Stimulated activated CD8-positive, alpha-beta memory T cell treated with anti-CD3 and anti-CD28 coated beads, Interleukin-2, amount 100 ng/mL, for 1 hour (primary cell): Measurements from ENCODE around the gene FBXO17.
A peak's percentile ranks its signal among the peaks of the same experiment; 100 is the strongest.

ENCODE experiments used
- DNase-seq, 2 donors: peaks; one replicate each; pipeline ENCODE4 v3.0.0-alpha.2; 2020; ENCODE audit warnings: low read depth in 2 of 2

Gene FBXO17

GRCh38 chr19:38915329-38916321 is 59.9 kb downstream of the FBXO17 start:
- no peak for DNase-seq

- DNase-seq: no peak
These were observed 61.6 kb downstream of the FBXO17 start for GRCh38 chr19:38913958-38914357.

GRCh38 chr19:38912600-38913514 is 62.7 kb downstream of the FBXO17 start:
- no peak for DNase-seq

- DNase-seq: no peak
These were observed 64.0 kb downstream of the FBXO17 start for GRCh38 chr19:38911388-38912001.

- no peak for DNase-seq
These were observed 65.1 kb downstream of the FBXO17 start for GRCh38 chr19:38910488-38910887.

GRCh38 chr19:38908911-38909310 is 66.6 kb downstream of the FBXO17 start:
- DNase-seq: no peak

- no peak for DNase-seq
These were observed 67.9 kb downstream of the FBXO17 start for GRCh38 chr19:38907670-38908069.

- DNase-seq: no peak
These were observed 68.3 kb downstream of the FBXO17 start for GRCh38 chr19:38907227-38907626.

- DNase-seq: no peak
These were observed 69.9 kb downstream of the FBXO17 start for GRCh38 chr19:38905620-38906019.

GRCh38 chr19:38904581-38905539 is 70.7 kb downstream of the FBXO17 start:
- DNase-seq: no peak

- DNase-seq: no peak
These were observed 73.9 kb downstream of the FBXO17 start for GRCh38 chr19:38901683-38902082.

GRCh38 chr19:38900743-38901190 is 74.8 kb downstream of the FBXO17 start:
- DNase-seq: no peak

GRCh38 chr19:38900202-38900629 is 75.3 kb downstream of the FBXO17 start:
- DNase-seq: no peak

GRCh38 chr19:38899447-38900201 is 75.9 kb downstream of the FBXO17 start, which contains the start of the genes NFKBIB and SIRT2:
NFKBIB (plus strand) TSS chr19:38899969; CDS start chr19:38900033, 64 bp downstream.
SIRT2 (minus strand) TSS chr19:38899618; CDS start chr19:38899521, 97 bp downstream.
- DNase-seq: peak; percentile 96 to 98

- peak in 1 of 2 donors; percentile 9 for DNase-seq
These were observed 76.6 kb downstream of the FBXO17 start for GRCh38 chr19:38898788-38899446.

GRCh38 chr19:38894968-38895367 is 80.6 kb downstream of the FBXO17 start:
- no peak for DNase-seq

GRCh38 chr19:38893341-38893771 is 82.2 kb downstream of the FBXO17 start:
- DNase-seq: no peak

GRCh38 chr19:38892841-38893240 is 82.7 kb downstream of the FBXO17 start:
- no peak for DNase-seq

- DNase-seq: no peak
These were observed 83.8 kb downstream of the FBXO17 start for GRCh38 chr19:38891771-38892170.
